HG03097 (cell line): ENCODE measurements around the gene IP6K1.
A peak's percentile ranks its signal among the peaks of the same experiment; 100 is the strongest.

ENCODE experiments used
- ATAC-seq: cut with Tn5 transposase; IDR thresholded peaks from one replicate; pipeline ENCODE4 v1.9.1; 2021; ENCODE audit not compliant: unreplicated experiment, low FRiP score

IP6K1 gene

DNA sequence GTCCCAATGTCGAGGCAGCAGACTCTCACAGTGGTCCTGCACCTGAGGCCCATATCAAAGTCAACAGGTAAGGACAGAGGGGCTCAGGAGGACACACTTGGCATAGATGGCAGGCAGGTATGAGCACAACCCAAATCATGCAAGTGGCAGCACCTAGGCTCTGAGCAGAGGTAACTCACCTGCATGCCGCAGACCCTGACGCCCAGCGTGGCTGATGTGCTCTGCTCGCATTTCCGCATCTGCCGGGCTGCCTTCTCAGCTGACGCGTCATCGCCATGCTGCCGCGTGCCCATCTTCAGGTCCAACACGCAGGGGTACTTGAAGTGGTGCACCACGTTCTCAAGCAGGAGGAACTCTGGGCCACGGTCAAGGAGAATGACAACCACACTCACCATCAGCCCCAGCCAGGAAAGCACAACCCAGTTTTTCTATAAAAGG lies 58.4 kb downstream of the IP6K1 start:
- ATAC-seq, result no peak

GRCh38 chr3:49727154-49727923 lies 59.0 kb downstream of the IP6K1 start:
- no peak for ATAC-seq

- no peak for ATAC-seq
Observed at GRCh38 chr3:49725906-49726681, 60.2 kb downstream of the IP6K1 start.

DNA sequence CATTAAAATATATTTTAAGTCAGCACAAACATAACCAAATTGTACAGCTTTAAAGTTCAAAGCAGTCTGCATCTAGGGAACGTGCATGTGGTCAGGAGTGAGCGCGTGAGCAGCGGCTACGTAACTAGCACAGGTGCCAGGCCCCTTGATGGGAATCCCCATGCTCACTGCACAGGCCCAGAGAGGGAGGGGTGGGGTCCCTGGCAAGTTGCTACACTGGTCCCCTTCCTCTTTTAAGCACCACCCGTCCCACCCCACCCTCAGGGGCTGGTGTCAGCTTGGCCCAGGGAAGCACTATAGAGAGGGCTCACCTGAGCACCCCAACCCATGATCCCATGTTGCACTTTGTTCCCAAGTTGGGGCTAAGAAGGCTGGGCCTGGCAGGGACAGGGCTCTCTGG lies 61.8 kb downstream of the IP6K1 start:
- no peak for ATAC-seq

- ATAC-seq, result peak; percentile 64
Observed at GRCh38 chr3:49723628-49724551, 62.5 kb downstream of the IP6K1 start, which contains the start of gene GMPPB. TSS of gene GMPPB (minus strand) at chr3:49723951. CDS start at chr3:49723726, 225 bp downstream.

GRCh38 chr3:49723296-49723627 lies 63.1 kb downstream of the IP6K1 start:
- peak; percentile 3 for ATAC-seq

DNA sequence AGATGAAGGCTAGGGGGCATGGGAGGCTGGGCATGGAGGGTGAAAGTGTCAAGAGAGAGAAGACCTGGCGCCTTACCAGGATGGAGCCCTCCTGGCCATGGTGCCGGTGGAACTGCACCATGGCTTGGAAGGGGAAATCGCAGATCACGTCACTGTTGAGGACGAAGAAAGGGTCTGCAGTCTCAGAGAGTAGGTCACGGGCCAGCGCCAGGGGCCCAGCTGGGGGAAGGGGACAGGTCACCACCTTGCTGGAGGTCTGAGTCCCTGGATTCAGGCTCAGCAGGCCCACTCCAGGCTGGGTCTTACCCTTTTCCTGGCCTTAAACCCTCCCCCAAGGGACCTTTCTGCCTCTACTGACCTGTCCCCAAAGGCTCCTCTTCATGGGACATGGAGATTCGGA lies 63.4 kb downstream of the IP6K1 start:
- no peak for ATAC-seq

GRCh38 chr3:49721896-49722781 lies 64.2 kb downstream of the IP6K1 start:
- ATAC-seq, result no peak

- ATAC-seq, result no peak
Observed at GRCh38 chr3:49721596-49721895, 64.8 kb downstream of the IP6K1 start.

- ATAC-seq, result no peak
Observed at GRCh38 chr3:49720855-49721595, 65.3 kb downstream of the IP6K1 start.

- peak; percentile 37 for ATAC-seq
Observed at GRCh38 chr3:49719214-49719884, 67.0 kb downstream of the IP6K1 start, which contains the start of gene AMIGO3. TSS of gene AMIGO3 (minus strand) at chr3:49719684. CDS start at chr3:49719465, 219 bp downstream.

DNA sequence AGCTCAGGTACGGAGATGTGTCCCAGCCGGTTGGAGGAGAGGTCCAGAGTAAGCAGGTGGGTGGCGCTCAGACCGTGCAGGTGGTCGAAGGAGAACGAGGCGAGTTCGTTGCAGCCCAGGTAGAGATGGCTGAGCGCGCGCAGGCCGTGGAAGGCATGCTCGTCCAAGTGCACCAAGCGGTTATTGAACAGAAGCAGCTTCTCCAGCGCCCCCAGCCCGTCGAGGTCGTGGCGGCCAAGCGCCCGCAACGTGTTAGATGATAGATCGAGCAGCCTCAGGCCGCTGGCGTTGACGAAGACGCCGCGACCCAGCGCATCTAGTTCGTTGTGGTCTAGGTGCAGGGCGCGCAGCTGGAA lies 67.5 kb downstream of the IP6K1 start:
- no peak for ATAC-seq

- ATAC-seq, result no peak
Observed at GRCh38 chr3:49717959-49718857, 68.1 kb downstream of the IP6K1 start.

DNA sequence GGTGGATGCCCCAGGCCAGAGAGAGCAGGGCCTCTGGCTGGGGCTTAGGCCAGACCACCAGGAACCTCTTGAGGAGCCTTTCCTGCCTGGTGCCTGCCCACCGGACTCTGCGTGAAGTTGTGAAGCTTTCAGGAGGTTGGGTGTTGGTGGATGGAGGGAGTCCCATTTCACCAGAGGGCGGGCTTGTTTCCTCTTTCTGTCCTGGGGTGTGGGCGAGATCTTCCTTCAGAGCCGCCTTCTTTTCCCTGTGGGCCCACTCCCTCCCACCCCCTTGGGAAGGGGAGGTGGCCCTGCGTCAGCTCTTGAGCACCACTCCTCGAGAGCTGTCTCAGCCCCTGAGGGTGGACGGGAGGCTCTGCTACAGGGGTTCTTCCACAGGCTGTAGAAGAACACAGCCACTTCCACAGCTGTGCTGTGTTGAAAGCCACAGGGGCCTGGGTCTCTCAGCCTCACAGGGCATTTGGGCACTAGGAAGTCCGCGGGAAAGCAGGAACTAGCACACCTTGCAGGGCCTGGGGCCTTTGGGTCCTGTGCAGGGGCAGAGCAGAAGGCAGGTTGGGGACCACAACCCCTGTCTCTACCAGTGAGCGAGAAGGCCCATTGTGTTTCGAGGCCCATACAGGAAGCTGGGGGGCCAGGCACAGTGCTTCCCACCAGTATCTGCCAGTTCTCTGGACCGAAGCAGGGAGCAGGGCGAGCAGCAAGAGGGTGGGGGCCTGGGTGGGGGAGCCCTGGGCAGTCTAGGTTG lies 69.0 kb downstream of the IP6K1 start:
- ATAC-seq, result no peak

DNA sequence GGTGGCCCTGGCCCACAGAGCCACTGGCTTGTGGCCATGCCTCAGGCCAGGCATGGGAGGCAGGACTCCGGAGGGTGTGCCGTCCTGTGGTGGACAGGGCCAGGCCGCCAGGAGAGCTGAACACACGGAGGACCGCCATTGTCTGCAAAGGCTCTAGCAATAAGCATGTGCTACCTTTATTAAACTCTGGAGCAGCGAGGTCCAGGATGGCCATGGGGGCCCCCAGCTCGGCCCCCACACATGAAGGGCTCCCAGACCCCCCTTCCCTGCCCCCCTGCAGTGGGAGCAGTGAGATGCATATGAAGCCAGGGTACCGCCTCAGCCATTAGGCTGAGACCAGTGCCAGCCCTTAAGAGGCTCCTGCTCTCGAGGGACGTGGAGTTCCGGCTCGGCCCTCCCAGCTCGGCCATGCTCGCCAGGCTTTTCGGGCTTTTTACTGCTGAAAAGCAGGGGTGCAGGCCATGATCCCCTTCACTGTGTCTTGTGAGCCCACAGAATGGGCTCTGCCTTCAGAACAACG lies 69.6 kb downstream of the IP6K1 start:
- no peak for ATAC-seq

- no peak for ATAC-seq
Observed at GRCh38 chr3:49716169-49716568, 70.2 kb downstream of the IP6K1 start.

- no peak for ATAC-seq
Observed at GRCh38 chr3:49715611-49716121, 70.7 kb downstream of the IP6K1 start.
